H1 (cell line): ENCODE measurements around the gene STPG1. TPM values are rescaled to one million over a fixed set of nuclear protein-coding genes. Genes with fewer than 3 reads are reported as not detected.

ENCODE experiments used
- CHD7 ChIP-seq: fragments of 300-600 bp; sonication (generic); IDR thresholded peaks from 2 replicates; pipeline ENCODE4 v1.7.1; 2012; ENCODE audit warnings: low read length, moderate library complexity, mild to moderate bottlenecking, inconsistent platforms; ENCODE audit not compliant: insufficient replicate concordance
- SIRT6 ChIP-seq: IDR thresholded peaks from one replicate; pipeline ENCODE4 v1.7.1; 2012; ENCODE audit warnings: low read length, inconsistent platforms
- polyA plus RNA-seq, 7 experiments: library from polyadenylated mRNA; depleted of rRNA in 3 of 7; stranded (reverse) in 5 of 7; unstranded in 2 of 7; fragments of >200 nt in 5 of 7; fragments of 200-250 nt in 2 of 7; gene quantifications; 1 replicate in 5 of 7; 2 replicates in 1 of 7; 4 replicates in 1 of 7; pipeline versions ENCODE4 v1.2.1 to v1.2.3, GENCODE V29; 2011 to 2013; ENCODE audit warnings: missing spikeins in 2 of 7, mixed read lengths in 2 of 7
- total RNA-seq: library from RNA; stranded (reverse); fragmentation: NEBNext Ultra II Directional; extraction: Animal tissue kit (Norgen Biotek cat#: 25700); gene quantifications from 2 replicates; pipeline ENCODE4 v1.2.1, GENCODE V29; 2021

STPG1 gene
- total and polyA plus RNA-seq, 2 of the 8 experiments (the other 6 are each of a cell fraction or from before 2014, with no cell fraction given) = 10.3 to 11.2 TPM

- TF ChIP-seq CHD7 = no peak
- TF ChIP-seq SIRT6 = no peak
These were observed 51.2 kb downstream of the STPG1 start (continued) for GRCh38 chr1:24362396-24362795.
